ENCODE results near the gene FOXE3. TPM values are rescaled to one million over a fixed set of nuclear protein-coding genes. Genes with fewer than 3 reads are reported as not detected.
A peak's percentile ranks its signal among the peaks of the same experiment; 100 is the strongest.

The FOXE3 gene
- total and polyA plus RNA-seq, 8 donors, result not detected

DNA sequence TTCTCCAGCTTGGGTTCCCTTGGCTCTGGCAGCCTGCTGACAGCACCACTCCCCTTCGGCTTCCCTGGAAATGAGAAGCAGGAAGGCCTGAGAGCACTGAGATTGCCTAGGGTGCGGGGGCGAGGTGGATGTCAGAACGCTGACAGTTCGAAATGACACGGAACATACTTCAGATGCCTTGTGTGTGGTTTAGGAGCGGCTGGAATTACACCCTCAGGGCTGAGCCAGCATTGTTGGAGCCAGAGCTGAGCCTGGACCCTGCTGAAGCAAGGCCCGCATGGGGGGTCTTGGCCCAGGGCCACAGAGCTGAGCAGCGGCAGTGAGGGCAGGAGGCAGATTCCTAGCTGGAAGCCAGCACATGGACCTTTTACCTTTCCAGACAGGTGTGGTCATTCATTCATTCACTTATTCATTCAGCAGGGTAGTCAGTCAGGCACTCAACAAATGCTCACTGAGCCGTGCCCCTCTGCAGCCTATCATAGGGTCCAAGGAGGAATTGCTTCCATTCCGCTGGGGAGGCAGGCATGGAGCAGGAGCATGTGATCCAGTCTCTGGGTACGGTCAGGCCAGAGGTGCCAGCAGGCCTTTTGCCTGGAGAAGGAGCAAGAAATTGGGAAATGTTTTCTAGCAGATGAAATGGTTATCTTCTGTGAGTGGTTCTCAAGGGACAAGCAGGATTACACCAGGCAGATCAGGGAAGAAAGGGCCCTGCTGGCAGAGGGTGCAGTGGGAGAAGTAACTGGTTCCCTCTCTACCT is 6.6 kb upstream of the FOXE3 start:
- Histone ChIP-seq H3K9me3 (no peaks in the 10 kb centered on the region), H3K27me3 (peaks cover 0 to 29% of the 10 kb centered on the region in 2 donors), H3K4me1 (no peaks in the 10 kb centered on the region), H3K36me3 (no peaks in the 10 kb centered on the region), H3K27ac (no peak overlapping the region), H3K4me3 (no peak overlapping the region)
- ATAC-seq (peak; percentile 30), DNase-seq (no peak)
- no peak for TF ChIP-seq CTCF (IDR thresholded peaks at IDR 0.05)
- intact Hi-C loops (cut with DNase I), result no loop called here

- no peak for TF ChIP-seq CTCF (IDR thresholded peaks at IDR 0.05)
- H3K9me3 ChIP-seq, result no peaks in the 10 kb centered on the region
- DNase-seq (no peak), ATAC-seq (no peak)
- no peak overlapping the region for H3K4me3 ChIP-seq
- no peaks in the 10 kb centered on the region for H3K36me3 ChIP-seq
- H3K27me3 ChIP-seq, result peaks cover 0 to 33% of the 10 kb centered on the region in 2 donors
- no peak overlapping the region for H3K27ac ChIP-seq
- intact Hi-C loops (cut with DNase I), result no loop called here
- H3K4me1 ChIP-seq, result no peaks in the 10 kb centered on the region
Observed at GRCh38 chr1:47410068-47410455, 6.0 kb upstream of the FOXE3 start.

DNA sequence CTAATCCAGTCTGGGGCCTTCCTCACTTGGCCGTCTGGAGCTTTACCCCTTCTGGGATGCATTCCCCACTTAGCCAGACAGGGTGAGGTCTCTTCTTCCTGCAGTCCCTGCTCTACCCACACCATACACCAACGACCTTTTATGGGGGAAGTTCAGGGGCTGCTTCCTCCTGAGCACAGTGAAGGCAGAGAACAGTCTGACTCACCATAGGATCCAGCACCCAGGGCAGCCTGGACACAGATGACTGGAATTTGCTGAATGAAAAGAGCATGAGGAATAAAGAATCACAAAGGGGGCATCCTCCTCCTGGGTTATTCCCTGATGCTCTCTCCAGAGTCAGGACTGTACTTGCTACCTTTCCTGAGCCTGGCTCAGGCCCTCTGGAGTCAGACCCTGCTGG is 4.6 kb upstream of the FOXE3 start:
- Histone ChIP-seq H3K4me3 (no peak overlapping the region), H3K27me3 (peaks cover 7 to 33% of the 10 kb centered on the region in 2 donors), H3K27ac (no peak overlapping the region), H3K4me1 (no peaks in the 10 kb centered on the region), H3K9me3 (no peaks in the 10 kb centered on the region), H3K36me3 (no peaks in the 10 kb centered on the region)
- ATAC-seq (no peak), DNase-seq (no peak)
- intact Hi-C loops (cut with DNase I), result no loop called here
- TF ChIP-seq CTCF (IDR thresholded peaks at IDR 0.05), result no peak

DNA sequence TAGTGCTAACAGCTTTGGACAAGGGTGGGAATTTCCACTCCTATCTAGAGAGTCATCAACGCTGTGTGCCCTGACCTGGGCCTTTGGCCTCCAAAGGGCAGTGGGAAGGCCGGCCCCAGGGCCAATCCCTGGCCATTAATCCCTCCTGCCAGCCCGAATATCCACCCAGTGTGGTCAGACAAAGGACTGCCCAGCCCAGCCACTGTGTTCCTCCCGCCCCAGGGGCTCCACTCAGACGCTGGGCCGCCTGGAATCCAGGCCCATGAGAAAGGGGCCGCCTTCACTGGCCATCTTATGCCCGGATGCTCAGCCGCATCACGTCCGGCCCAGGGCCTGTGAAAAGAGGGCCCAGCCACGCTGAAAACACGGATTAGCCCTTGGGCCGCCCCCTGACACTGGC is 3.6 kb upstream of the FOXE3 start:
- no peak for TF ChIP-seq CTCF (IDR thresholded peaks at IDR 0.05)
- no peak for DNase-seq
- H3K27me3 ChIP-seq, result peaks cover 18 to 40% of the 10 kb centered on the region in 2 donors
- H3K9me3 ChIP-seq, result no peaks in the 10 kb centered on the region
- H3K4me1 ChIP-seq, result no peaks in the 10 kb centered on the region
- ATAC-seq, result no peak
- no peak overlapping the region for H3K27ac ChIP-seq
- H3K4me3 ChIP-seq, result no peak overlapping the region
- H3K36me3 ChIP-seq, result no peaks in the 10 kb centered on the region
- intact Hi-C loops (cut with DNase I), result no loop called here

DNA sequence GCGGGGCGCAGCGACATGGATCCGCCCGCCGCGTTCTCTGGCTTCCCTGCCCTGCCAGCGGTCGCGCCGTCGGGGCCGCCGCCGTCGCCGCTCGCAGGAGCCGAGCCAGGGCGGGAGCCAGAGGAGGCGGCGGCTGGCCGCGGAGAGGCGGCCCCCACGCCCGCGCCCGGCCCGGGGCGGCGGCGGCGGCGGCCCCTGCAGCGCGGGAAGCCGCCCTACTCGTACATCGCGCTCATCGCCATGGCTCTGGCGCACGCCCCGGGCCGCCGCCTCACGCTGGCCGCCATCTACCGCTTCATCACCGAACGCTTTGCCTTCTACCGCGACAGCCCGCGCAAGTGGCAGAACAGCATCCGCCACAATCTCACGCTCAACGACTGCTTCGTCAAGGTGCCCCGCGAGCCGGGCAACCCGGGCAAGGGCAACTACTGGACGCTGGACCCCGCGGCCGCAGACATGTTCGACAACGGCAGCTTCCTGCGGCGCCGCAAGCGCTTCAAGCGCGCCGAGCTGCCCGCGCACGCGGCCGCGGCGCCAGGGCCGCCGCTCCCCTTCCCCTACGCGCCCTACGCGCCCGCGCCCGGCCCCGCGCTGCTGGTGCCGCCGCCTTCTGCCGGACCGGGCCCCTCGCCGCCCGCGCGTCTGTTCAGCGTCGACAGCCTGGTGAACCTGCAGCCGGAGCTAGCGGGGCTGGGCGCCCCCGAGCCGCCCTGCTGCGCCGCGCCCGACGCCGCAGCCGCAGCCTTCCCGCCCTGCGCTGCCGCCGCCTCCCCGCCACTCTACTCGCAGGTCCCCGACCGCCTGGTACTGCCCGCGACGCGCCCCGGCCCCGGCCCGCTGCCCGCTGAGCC is 459 bp downstream of the FOXE3 start:
- ATAC-seq (peak; percentile 24), DNase-seq (peak in 1 of 4 donors; percentile 70)
- intact Hi-C loops (cut with DNase I), result no loop called here
- H3K27ac ChIP-seq, result no peak overlapping the region
- H3K36me3 ChIP-seq, result no peaks in the 10 kb centered on the region
- no peak overlapping the region for H3K4me3 ChIP-seq
- no peaks in the 10 kb centered on the region for H3K9me3 ChIP-seq
- peaks cover 26 to 77% of the 10 kb centered on the region in 2 donors for H3K27me3 ChIP-seq
- TF ChIP-seq CTCF (IDR thresholded peaks at IDR 0.05), result no peak
- no peaks in the 10 kb centered on the region for H3K4me1 ChIP-seq
